C1 segment of cervical spinal cord (tissue), 14 donors: Measurements from ENCODE around the gene CYP4B1.
"Not testable (repeated sequence)": the region's sequence is repeated elsewhere in the genome, so short reads cannot be mapped to it uniquely, and the experiment has no call there.

Source experiments
- DNase-seq, 14 donors: peaks; one replicate each; lab custom pipeline; 2025; lab: John Stamatoyannopoulos, UW

CYP4B1 gene

DNA sequence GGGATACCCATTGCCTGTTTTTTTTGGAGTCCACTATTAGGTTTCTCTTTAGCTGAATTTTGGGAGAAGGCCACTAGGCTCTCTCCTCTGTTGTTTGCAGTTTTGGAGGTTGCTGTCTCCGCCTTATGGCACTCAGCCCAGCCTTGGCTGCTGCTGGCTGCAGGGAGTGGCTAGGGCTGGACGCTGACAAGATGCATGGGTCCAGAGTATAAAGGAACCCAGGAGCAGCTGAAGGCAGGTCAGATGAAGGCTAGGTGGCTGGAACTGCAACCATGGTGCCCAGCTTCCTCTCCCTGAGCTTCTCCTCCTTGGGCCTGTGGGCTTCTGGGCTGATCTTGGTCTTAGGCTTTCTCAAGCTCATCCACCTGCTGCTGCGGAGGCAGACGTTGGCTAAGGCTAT, at the start of gene CYP4B1:
Gene CYP4B1 (plus strand): TSS at position 237 of the 400 bp plus-strand sequence. CDS start 36 bp downstream, at position 273.
- no peak for DNase-seq

DNA sequence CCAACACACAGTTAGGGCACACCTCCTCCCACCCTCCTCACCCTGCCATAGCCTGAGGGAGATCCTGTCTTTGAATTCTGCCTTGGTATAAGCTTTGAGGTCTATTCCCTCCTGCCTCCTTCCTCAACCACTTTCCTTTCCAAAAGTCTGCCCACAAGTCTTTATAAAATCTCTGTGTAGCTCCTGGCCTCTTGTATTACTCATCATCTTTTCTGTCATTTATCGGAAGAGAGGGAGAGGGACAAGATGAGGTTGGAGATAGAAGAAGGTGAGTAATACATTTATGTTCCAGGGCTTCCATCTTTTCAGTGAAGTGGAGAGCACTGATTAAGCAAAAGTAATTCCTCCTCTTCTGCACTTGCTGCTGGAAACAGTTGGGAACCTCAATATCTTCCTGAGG, 49.4 kb upstream of the CYP4B1 start:
- DNase-seq: no peak

DNA sequence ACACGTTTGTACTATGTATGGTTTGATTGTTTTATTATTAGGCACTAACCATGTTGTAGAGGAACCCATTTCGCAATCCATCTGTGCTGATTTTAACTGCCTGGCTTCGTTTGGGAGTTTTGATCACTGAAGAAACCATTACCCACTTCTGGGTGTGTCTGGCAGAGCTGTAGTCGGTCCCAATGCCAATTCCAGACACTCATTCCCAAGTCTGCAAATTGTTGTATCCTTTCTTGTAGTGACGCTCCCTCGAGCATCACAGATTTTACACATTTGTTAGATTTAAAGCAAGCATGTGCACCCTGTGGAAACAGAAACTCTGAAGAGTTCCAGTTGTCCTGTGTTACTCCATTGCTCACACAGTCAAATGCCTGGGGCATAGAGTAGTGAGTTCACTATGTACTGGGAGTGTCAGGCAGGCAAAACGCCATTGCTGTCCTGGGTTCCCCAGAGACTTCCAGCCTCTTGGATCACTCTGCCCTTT, 48.9 kb upstream of the CYP4B1 start:
- no peak for DNase-seq

DNA sequence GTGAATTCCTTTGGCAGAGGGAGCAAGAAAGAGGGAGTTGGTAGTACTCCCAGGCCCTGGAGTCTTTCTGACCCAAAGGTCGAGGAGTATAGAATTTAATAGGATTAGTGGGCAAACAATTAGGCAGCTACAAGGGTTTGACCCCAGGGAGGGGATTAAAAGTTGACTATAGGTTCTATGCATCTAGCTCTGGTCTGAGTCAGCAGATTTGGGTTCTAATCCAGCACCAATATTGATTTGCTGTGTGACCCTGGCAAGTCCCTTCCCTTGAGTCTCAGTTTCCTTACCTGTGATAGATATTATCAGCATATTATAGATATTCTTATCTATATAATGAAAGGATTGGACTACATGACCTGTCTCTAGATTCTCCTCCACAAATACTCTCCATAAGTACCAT, 44.9 kb upstream of the CYP4B1 start:
- no peak for DNase-seq

DNA sequence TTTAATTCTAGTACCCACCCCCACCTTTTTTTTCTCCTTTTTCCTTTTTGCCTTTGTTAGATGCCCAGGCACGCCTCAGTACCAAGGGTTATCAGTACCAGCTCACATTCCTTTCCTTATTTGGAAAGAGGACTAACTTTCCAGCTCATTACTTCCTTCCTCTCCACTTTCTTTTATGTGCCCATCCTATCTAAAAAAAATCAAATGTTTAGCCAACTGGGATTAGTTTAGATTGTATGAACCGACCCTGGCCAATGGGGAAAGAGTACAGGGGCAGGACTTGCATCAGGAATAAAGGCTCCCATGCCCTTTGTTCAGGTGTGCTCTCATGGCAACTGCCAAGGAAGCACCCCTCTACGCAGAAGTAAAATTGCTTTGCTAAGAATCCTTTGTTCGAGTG, 44.1 kb upstream of the CYP4B1 start:
- DNase-seq: not testable (repeated sequence)

DNA sequence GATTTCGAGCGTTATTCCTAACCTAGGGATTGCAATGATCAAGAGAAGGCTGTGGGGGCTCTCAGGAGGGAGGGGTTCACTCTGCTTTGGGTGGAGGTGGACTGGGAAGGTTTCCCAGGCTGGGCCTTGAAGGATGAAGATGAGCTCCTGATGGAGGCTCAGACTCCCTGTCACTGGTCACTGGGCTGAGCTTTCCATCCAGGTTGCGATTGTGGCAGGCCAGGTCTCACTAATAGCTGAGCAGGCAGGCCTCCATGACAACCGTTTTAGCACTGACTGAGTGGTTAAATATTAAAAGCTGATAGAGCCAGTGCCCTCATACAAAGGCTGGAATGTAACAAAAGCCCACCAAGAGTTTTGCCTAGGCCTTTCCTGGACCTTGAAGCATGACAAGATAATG, 43.7 kb upstream of the CYP4B1 start:
- no peak for DNase-seq

DNA sequence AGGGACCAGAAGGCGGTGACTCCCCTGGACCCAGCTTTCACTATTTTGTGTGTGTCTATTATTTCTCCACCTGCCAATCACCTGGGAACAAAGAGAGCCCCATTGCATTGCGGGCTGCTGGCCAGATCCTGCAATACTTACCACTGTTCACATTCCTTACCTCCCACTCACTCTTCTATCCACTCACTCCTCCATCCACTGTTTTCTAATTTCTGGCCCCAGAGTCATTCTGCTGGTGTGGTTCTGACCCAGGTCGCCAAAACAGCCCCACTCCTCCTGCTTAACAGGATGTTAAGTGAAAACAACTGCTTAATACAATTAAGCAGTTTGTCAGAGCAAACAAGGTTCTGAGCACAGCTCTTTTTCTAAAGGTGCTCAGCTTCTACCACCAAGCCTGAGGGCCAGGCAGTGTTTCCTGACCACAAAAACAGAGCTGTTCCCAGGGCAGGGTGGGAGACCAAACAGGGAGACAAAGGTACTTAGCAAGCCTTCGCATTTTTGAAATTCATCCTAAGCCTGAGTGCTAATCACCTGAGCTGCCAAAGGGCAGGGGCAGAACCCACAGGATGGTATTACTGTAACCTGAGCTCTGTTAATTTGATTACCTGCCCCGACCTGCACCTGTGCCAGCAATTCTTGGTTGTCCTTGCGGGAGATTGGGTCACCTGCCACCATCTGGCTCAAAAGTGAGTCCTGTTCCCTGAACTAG, 41.4 kb upstream of the CYP4B1 start:
- no peak for DNase-seq

DNA sequence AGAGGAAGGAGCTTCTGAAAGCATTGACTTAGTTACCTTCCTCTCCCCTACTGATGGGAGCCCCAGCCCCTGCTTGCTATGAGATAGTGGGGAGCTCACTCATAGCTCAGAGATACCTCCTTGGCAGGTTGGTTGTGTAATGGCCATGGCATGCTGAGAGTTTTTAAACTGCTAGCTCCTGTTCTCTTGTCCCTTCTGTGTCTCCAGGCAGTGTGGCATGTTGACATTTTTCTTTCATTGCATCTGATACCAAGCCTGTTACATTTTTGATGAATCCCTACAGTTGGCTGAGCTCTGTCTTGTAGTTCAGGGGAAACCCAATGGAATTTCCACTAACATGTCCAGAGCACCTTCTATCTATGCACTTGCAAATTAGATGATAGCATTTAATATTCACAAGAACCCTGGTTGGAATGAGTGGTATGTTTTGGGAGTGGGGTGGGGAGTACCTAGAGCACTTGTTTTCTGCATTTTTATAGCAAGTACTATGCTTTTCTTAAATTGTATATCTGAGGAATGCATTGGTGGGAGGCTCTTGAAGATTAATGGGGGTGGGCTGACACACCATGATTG, 40.8 kb upstream of the CYP4B1 start:
- no peak for DNase-seq

DNA sequence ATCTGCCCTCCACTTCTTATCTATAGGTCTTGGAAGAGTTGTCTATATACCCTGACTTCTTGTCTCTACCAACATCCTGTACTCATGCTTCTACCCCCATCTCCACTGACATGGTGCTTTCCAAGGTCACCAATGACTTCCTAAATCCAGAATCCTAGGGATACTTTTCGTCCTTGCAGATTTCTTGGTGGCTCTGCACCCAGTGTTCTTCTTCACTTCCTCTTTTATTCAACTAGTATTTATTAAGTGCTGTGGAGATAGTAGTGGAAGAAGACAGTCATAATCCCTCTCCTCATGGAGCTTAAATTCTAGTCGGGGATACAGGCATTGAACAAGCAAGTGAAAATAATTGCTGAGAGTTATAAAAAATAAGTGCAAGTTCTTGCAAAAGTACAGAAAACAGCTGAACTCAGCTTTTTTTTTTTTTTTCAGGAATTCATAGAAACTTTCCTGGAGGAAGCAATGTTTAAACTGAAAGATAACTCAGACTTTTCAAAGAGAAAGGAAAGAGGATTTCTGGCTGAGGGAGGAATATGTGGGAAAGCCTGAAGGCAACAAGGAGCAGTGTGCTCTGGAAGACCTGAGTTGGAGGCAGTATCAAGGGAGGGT, 38.2 kb upstream of the CYP4B1 start:
- no peak for DNase-seq

DNA sequence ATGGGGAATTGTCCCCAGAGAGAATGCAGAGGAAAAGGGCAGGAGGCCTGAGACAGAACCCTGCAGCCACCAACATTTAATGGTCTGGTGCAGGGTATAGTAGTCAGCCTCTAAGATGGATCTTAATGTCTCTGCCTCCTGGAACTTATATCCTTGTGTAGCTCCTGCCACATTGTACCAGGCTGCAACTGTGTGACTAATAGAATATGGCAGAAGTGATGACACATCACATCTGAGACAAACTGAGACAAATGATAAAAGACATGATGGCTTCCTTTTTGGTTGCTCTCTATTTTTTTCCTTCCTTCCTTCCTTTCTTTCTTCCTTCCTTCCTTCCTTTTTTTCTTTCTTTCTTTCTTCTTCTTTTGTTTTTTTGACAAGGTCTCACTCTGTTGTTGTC, 37.1 kb upstream of the CYP4B1 start:
- no peak for DNase-seq

DNA sequence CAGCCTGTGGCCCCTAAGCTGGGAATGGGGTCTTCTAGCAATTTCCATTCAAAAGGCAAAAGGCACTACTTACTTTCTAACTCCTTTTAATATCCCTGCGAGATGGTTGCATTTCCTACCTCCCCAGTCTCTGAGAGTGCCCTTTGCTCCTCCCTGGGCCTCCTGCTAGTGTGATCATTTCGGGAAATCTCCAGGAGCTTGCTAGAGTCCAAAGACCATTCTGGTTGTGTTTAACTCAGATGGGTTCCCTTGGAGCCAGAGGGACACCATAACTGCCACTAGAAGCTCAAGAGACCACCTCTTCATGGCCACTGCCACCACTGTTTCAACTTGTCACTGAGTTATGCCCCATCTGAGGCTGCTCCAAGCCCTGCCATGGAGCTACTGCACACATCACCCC, 34.4 kb upstream of the CYP4B1 start:
- no peak for DNase-seq

DNA sequence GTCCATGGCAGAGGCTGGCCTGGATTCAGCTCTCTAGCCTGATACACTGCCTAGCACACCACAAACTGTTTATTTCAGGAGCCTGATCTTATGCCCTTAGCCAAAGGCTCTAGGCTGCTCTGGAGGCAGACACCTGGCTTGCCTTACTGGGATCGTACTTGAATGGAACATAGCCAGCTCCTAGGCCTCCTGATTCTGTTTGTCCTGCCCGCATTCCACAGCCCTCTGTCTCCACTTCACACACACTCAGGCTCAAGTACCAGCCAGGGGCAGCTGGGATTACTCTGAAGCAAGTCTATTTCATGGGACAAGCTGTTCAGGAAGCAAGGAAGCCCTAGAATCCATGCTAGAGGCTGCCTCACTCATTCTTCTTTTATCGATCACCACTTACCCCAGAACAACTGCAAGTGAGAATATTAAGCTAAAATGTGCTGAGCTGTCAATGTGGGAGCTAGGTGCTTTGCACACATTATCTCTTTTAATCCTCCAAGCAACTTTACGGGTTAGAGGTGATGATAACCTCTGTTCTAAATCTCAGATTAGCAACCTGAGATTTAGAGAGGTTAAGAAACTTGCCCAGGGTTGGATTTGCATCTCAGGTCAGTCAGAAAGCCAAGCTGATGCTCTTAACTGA, 31.1 kb upstream of the CYP4B1 start:
- no peak for DNase-seq

DNA sequence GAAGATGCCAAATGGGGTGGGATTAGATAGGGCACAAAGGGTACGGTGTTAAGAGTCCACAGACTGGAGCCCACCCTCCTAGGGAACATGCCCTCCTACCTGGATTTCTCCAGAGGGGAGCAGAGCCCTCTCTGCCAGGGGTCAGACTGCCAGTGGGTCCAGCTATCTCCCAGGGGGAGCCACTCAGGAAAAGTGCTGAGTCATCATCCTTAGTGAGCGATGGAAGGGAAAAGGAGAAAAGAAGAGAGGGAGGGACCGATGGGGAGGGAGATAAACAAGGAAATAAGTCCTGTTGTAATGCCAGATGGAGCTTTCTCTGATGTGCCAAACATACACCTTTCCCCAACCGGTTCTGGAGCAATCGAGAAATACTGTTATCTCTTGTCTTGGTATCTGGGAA, 30.4 kb upstream of the CYP4B1 start:
- no peak for DNase-seq

DNA sequence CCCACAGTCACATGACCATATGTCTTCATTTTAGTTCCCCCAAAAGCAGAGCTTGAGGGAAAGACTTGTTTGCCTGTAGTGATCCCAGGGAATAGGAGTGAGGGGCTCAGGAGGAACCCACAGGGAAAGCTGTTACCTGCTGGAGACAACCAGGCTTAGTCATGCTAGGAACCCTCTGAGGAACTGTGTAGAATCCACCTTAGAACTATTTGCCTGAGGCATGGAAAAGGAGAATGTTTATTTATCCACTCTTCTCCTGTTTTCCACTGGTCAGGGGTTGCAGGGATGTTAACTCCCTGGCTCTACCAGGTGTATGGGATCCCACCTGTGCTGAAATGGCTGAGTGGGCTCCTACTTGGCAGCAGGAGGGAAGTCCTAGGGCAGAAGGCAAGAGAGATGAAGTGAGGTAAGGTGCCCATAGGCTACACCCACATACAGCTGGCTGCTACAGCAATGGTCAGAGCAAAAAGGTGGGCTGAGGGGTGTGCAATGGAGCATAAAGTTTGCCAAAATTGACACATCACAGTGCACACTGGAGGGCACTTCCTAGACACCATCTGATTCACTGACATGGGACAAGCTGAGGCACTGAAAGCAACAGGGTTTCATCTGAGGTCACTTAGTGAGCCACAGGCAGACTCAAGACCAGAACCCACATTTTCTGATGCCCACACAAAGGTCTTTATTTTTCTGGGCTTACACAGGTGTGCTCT, 29.7 kb upstream of the CYP4B1 start:
- DNase-seq: no peak

DNA sequence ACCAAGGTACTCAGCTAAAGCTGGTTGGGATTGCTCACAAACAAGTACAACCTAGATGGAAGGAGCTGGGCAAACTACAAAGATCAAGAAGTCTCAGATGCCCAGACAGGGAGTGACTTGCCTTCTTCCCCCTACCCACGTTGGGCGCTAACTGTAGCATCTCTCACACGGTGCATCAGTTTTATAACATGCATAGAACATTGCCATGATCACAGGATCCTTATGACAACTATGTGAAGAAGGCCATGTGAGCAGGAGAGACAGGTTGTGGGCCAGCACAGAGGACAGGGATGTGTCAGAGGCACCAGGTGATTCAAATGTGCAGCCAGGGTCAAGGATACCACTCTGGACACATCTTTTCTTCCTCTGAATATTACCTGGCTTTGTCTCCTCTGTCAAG, 28.3 kb upstream of the CYP4B1 start:
- DNase-seq: no peak

DNA sequence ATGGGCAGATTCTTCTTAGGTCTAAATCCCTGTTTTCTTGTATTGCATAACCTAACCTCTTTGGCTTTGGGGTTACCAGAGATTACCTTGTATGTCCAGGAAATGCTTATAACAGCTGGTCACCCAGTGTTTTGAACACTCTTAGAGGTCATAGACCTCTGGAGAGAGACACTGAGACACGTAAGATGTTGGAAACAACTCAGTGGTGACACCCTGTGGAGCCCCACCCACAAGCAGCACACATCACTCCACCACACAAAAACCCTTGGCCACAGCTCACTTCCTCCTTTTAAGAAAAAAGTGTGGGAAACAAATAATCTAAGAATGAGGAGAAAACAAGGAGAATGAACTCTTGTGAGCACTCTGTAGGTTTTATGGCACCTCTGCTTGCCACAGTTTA, 26.3 kb upstream of the CYP4B1 start:
- DNase-seq: no peak

DNA sequence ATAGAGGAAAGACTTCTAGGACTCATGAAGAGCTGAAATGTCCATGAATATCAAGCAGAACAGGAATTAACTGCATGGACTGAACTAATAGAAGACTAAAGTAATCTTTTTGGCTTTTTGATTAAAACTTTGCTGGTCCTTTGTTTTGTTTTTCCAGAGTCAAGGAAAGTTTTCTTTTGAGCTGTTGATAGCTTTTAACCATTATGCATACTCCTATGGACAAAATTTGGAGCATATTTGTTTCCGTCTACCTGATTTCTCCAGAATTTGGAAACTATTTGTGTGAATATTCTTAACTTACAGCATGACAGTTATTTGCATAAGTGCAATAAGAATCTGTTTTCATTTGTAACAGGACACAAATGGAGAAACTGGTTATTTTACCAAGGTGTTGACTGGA, 24.5 kb upstream of the CYP4B1 start:
- DNase-seq: no peak

DNA sequence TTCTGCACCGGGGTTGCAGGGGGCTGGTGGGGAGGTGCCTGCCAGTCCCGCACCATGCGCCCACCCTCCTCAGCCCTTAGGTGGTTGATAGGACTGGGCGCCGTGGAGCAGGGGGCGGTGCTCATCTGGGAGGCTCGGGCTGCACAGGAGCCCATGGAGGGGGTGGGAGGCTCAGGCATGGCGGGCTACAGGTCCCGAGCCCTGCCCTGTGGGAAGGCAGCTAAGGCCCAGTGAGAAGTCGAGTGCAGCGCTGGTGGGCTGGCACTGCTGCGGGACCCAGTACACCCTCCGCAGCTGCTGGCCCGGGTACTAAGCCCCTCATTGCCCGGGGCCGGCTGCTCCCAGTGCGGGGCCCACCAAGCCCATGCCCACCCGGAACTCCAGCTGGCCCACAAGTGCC, 20.4 kb upstream of the CYP4B1 start:
- DNase-seq: not testable (repeated sequence)

DNA sequence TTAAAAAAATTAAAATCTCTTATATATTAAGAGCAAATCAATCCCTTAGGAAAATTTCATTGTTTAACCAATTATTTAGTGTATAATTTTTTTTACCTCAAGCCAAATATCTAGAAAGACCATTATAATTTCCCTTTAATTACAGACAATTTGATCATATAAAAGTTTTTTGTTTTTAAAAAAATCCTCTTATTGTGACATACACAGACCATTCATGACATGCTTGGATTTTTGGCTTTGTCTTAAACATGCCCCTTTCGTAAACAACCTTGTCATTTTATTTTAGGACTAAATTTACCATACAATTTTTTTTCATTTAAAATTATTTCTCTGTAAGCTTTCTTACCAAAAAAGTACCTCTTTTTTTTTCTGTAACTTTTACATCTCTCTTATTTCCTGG, 14.2 kb upstream of the CYP4B1 start:
- DNase-seq: no peak

DNA sequence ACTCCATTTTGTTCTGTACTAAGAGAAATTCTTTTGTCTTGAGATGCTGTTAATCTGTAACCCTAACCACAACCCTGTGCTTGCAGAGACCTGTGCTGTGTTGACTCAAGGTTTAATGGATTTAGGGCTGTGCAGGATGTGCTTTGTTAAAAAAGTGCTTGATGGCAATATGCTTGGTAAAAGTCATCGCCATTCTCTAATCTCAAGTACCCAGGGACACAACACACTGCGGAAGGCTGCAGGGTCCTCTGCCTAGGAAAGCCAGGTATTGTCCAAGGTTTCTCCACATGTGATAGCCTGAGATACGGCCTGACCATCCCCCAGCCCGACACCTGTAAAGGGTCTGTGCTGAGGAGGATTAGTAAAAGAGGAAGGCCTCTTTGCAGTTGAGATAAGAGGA, 10.2 kb upstream of the CYP4B1 start:
- not testable (repeated sequence) for DNase-seq

DNA sequence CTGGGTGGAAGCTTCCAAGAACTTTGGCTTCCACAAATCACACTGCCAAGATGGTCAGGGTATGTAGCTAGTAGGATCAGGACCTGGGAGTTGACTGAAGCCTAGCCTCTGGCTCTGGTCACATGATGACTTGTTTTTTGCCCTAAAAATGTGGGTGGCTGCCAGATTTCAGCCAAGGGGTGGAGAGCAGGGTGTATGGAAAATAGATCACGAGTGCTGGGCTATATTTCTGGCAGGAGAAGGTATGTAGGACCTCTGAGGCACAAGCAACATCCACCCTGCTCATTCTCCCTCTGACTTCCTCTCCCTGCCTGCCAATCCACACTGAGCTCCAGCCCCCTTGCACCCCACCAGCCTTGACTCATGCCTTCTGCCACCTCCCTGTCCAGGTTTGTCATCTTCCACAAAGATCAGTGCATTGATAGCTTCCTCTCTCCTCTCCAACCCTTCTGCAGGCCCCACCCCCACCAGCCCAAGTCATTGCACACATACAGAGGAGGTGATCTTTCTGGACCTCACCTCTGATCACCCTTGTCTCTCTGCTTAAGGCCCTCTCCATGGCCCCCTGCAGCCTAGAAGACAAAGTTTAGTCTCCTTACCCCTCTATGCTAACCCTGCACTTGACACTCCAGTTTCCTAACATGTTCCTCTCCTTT, 8.3 kb upstream of the CYP4B1 start:
- no peak for DNase-seq

DNA sequence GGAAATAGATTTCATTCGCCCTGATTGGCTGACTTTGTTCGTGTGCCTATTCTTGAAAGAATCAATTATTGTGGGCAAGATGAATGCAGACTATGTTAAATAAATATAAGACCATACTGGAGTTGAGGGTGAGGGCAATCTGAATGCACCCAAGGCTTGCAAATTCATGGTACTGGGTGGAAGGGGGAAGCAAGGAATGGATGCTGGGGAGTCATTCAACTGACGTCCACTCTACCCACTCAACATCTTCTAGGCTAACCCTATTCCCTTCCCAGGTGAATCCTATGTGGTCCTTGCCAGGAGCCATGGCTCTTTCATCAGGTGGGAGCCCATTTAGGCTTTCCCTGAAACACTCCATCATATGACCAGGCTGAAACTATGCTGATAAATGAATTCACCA, 5.7 kb upstream of the CYP4B1 start:
- DNase-seq: no peak
